Esophagus squamous epithelium (tissue), 5 donors: ENCODE results near the gene OGFR. TPM values are rescaled to one million over a fixed set of nuclear protein-coding genes. Genes with fewer than 3 reads are reported as not detected.

Source experiments
- DNase-seq: peaks from one replicate; lab custom pipeline; 2025; lab: John Stamatoyannopoulos, UW
- H3K27ac ChIP-seq, 4 donors: fragments of 200-600 bp; sonication (generic); one replicate each; pipeline ENCODE4 v1.5.1; 2016 to 2019; ENCODE audit warnings: mild to moderate bottlenecking in 1 of 4
- H3K27me3 ChIP-seq, 4 donors: fragments of 200-600 bp; sonication (generic); 1 replicate in 3 of 4; 2 replicates in 1 of 4; pipeline versions ENCODE4 v1.5.1 to v1.6.0; 2017 to 2021; ENCODE audit warnings: antibody characterized with exemption in 1 of 4
- H3K36me3 ChIP-seq, 3 donors: fragments of 200-600 bp; sonication (generic); one replicate each; pipeline ENCODE4 v1.5.1; 2016 to 2019
- H3K4me1 ChIP-seq, 3 donors: fragments of 200-600 bp; sonication (generic); one replicate each; pipeline ENCODE4 v1.5.1; 2017 to 2019
- H3K4me3 ChIP-seq, 4 donors: fragments of 200-600 bp; sonication (generic); 1 replicate in 3 of 4; 2 replicates in 1 of 4; pipeline ENCODE4 v1.5.1; 2016 to 2019; ENCODE audit warnings: mild to moderate bottlenecking in 2 of 4, moderate library complexity in 1 of 4
- H3K9me3 ChIP-seq, 3 donors: fragments of 200-600 bp; sonication (generic); one replicate each; pipeline ENCODE4 v1.5.1; 2016 to 2019
- CTCF ChIP-seq, 6 experiments: fragments of 450-650 bp in 4 of 6; fragments of 200-600 bp in 2 of 6; sonication (generic) in 2 of 6; IDR thresholded peaks; one replicate each; pipeline ENCODE4 v1.5.1; 2016 to 2019; ENCODE audit warnings: antibody characterized with exemption in 6 of 6, mild to moderate bottlenecking in 4 of 6, moderate library complexity in 4 of 6
- POLR2A ChIP-seq, 4 donors: fragments of 450-650 bp; IDR thresholded peaks; one replicate each; pipeline ENCODE4 v1.6.1; 2017; ENCODE audit warnings: antibody characterized with exemption in 4 of 4, mild to moderate bottlenecking in 4 of 4, moderate library complexity in 3 of 4
- WGBS, 2 donors: methylation state at CpG; one replicate each; pipeline ENCODE4 v1.1.5; 2018; 5-methylcytosine and 5-hydroxymethylcytosine counted together
- intact Hi-C: fragments of 100-400 bp; cut with DNase I; formaldehyde crosslinking; loops from one replicate; pipeline ENCODE4 v1.15.0; 2022
- total RNA-seq, 4 donors: library from RNA; depleted of rRNA; stranded (reverse); fragments of >200 nt; gene quantifications; one replicate each; pipeline ENCODE4 v1.1.0, GENCODE V29; 2016
- donor health status: DM: yes; HTN: yes; CAD: no.

The OGFR gene
- total RNA-seq, 4 donors from 2014 or later = 19.1 to 41.4 (median 27.3) TPM

DNA sequence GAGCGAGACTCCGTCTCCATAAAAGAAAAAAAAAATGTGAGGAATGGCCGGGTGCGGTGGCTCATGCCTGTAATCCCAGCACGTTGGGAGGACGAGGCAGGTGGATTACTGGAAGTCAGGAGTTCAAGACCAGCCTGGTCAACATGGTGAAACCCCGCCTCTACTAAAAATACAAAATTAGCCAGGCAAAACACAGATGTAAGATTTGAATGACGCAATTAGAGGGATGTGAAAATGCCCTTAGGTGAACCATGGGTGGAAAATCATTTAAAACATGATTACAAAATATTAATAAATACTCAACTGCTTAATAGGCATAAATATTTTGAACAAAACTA, 33.1 kb downstream of the OGFR start:
- peaks cover 4 to 25% (median 5%) of the 10 kb centered on the region in 3 donors for H3K4me1 ChIP-seq
- intact Hi-C loops = no loop called here
- DNase-seq = no peak
- H3K27ac ChIP-seq = no peak overlapping the region
- H3K27me3 ChIP-seq = peaks cover 0 to 22% (median 0%) of the 10 kb centered on the region in 4 donors
- H3K4me3 ChIP-seq = no peak overlapping the region
- TF ChIP-seq POLR2A (IDR thresholded peaks at IDR 0.05) = no peak
- 64 to 72% methylated on average over 8 of the region's 8 CpGs for WGBS, 2 donors
- H3K36me3 ChIP-seq = no peaks in the 10 kb centered on the region
- no peaks in the 10 kb centered on the region for H3K9me3 ChIP-seq

DNA sequence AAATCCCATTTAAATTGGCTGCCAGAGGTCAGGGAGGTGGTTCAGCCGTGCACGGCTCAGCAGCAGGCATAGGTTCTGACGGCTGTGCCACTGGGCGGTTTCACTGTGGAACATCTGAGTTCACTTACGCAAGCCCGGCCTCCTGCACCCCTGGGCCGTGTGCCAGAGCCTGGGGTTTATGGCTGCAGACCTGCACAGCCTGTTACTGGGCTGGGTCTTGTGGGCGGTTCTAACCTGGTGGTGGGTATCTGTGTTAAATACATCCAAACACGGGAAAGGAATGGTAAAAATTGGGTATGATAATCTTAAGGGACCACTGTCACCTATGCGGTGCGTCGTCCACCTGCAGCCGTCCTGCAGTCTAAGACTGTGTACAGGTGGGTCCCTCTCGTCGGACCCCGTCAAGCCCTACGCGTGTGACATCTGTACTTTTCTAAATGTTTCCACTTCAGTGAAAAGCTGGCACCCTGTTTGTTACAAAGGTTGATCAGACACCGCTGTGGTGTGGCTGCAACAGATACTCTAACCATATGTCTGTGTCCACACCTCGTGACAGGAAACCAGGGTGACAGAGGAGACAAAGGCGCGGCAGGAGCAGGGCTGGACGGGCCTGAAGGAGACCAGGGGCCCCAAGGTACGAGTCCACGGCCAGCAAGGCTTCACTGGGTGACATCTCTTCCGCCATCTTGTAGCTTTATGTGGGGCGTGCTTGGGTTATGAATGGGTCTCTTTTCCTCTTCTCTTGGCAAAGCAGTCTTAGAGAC, 33.7 kb downstream of the OGFR start:
- H3K4me3 ChIP-seq = no peak overlapping the region
- DNase-seq = no peak
- H3K27ac ChIP-seq = peak overlapping the region in 1 of 4 donors; percentile 25
- intact Hi-C loops = no loop called here
- peaks cover 0 to 19% (median 0%) of the 10 kb centered on the region in 3 donors for H3K4me1 ChIP-seq
- TF ChIP-seq CTCF (IDR thresholded peaks at IDR 0.05) (no peak), POLR2A (IDR thresholded peaks at IDR 0.05) (no peak)
- H3K36me3 ChIP-seq = no peaks in the 10 kb centered on the region
- no peaks in the 10 kb centered on the region for H3K9me3 ChIP-seq
- 63 to 73% methylated on average over 18 to 25 of the region's 27 CpGs for WGBS, 2 donors
- H3K27me3 ChIP-seq = peaks cover 0 to 22% (median 0%) of the 10 kb centered on the region in 4 donors

DNA sequence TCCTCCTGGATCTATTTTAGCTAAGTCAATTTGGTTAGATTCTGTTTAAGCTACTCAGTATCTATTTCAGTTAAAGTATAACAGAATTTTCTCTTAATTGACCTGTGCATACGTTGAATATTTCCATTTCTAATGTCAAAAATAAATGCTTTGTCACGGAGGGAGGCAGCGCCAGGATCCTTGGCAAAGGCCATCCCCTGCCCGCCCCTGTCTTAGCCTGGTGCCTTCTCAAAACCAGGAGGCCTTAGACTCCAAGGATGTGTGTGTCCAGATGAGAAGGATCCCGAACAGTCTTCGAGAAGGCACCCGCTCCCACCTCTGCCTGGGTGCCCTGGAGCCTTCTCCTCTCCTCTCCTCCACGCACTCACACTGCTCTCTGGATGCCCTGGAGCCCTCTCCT, 34.6 kb downstream of the OGFR start:
- H3K9me3 ChIP-seq = no peaks in the 10 kb centered on the region
- H3K4me1 ChIP-seq = peaks cover 0 to 19% (median 0%) of the 10 kb centered on the region in 3 donors
- intact Hi-C loops = no loop called here
- no peaks in the 10 kb centered on the region for H3K36me3 ChIP-seq
- H3K27ac ChIP-seq = no peak overlapping the region
- H3K4me3 ChIP-seq = no peak overlapping the region
- TF ChIP-seq CTCF (IDR thresholded peaks at IDR 0.05) (no peak), POLR2A (IDR thresholded peaks at IDR 0.05) (no peak)
- H3K27me3 ChIP-seq = peaks cover 0 to 22% (median 0%) of the 10 kb centered on the region in 4 donors
- 90 to 92% methylated on average over 8 of the region's 8 CpGs for WGBS, 2 donors
- DNase-seq = no peak

DNA sequence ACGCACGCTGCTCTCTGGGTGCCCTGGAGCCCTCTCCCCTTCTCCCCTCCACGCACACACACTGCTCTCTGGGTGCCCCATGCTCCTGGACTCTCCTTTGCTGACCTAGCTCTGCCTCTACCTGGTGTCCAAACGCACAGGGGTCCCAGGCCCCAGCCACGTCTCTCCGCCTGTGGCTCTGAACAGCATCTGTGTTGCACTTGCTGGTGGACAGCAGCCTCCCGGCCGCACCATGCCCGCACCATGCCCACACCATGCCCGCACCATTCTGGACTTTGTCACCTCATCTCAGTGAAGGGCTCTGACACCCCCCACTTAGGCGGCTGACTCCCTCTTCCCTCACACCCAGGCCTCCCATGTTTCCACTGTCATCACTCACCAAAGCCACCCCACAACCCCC, 35.2 kb downstream of the OGFR start:
- 82 to 94% methylated on average over 7 to 11 of the region's 11 CpGs for WGBS, 2 donors

More for the DNA sequence above, 35.2 kb downstream of the OGFR start:
- peaks cover 0 to 19% (median 0%) of the 10 kb centered on the region in 3 donors for H3K4me1 ChIP-seq
- peaks cover 0 to 2% (median 0%) of the 10 kb centered on the region in 3 donors for H3K36me3 ChIP-seq
- no peak overlapping the region for H3K4me3 ChIP-seq
- no peak overlapping the region for H3K27ac ChIP-seq
- DNase-seq = no peak
- H3K9me3 ChIP-seq = no peaks in the 10 kb centered on the region
- intact Hi-C loops = no loop called here
- TF ChIP-seq POLR2A (IDR thresholded peaks at IDR 0.05) (no peak), CTCF (IDR thresholded peaks at IDR 0.05) (no peak)
- H3K27me3 ChIP-seq = peaks cover 0 to 22% (median 0%) of the 10 kb centered on the region in 4 donors
